ENCODE measurements around the gene TACR2. TPM values are rescaled to one million over a fixed set of nuclear protein-coding genes. Genes with fewer than 3 reads are reported as not detected.

Gene TACR2
- total and polyA plus RNA-seq, 2 of the 13 experiments (the other 11 are each of a cell fraction or from before 2014, with no cell fraction given) = 0.04 TPM; not detected in 1

- in situ Hi-C loops (cut with HindIII; ENCODE audit: extremely low pct_ligation_motif_present, low pct_unique_long_range_greater_than_20kb) (no loop called here), intact Hi-C loops (cut with micrococcal nuclease; ENCODE audit: unreplicated experiment) (no loop called here)
- Histone ChIP-seq H2AFZ (ENCODE audit: low read length) (no peak overlapping the region), H3K9ac (ENCODE audit: insufficient read depth, low read depth, low read length) (no peak overlapping the region), H3K27ac (ENCODE audit: extremely low read length, insufficient read depth, low read length) (no peak overlapping the region), H3K4me3 (replicated peaks in 1 of 3; ENCODE audit: insufficient read depth in 1 of 3, low read depth in 2 of 3, low read length in 3 of 3) (no peak overlapping the region), H3K4me1 (ENCODE audit: insufficient read depth, low read length) (no peaks in the 10 kb centered on the region), H4K20me1 (ENCODE audit: insufficient read depth, low read length) (no peaks in the 10 kb centered on the region), H3K4me2 (ENCODE audit: low read depth, low read length) (no peak overlapping the region), H3K27me3 (ENCODE audit: control insufficient read depth in 1 of 2, insufficient read depth in 2 of 2, low read length in 2 of 2) (peaks cover 2 to 32% of the 10 kb centered on the region in 2 experiments; a peak in 2 of 5 replicates), H3K79me2 (ENCODE audit: insufficient read depth, low read length) (no peaks in the 10 kb centered on the region), H3K36me3 (replicated peaks in 1 of 2; ENCODE audit: control insufficient read depth in 1 of 2, insufficient read depth in 2 of 2, low read length in 2 of 2) (no peaks in the 10 kb centered on the region), H3K9me3 (ENCODE audit: low read length) (no peaks in the 10 kb centered on the region)
- DNase-seq (ENCODE audit: low spot score) (no peak), ATAC-seq (no peak), FAIRE-seq (no peak)
- BruUV-seq (replicated peaks) = no TSS peak
- TF ChIP-seq FOXA3 (CRISPR knock-in tag; IDR thresholded peaks at IDR 0.05) (no peak), YEATS2 (CRISPR knock-in tag; IDR thresholded peaks at IDR 0.05; ENCODE audit: borderline replicate concordance) (no peak), NR2C2 (CRISPR knock-in tag; IDR thresholded peaks at IDR 0.05; ENCODE audit: borderline replicate concordance) (no peak)
- ChIA-PET POLR2A (no interaction called here), CTCF (ENCODE audit: low intra/inter-chr PET ratio, low total read pairs) (no interaction called here)
- WGBS (ENCODE audit: low lambda C conversion rate) = 19% methylated on average over 4 of the region's 13 CpGs
These were observed 42.5 kb downstream of the TACR2 start for GRCh38 chr10:69374242-69374641.

DNA sequence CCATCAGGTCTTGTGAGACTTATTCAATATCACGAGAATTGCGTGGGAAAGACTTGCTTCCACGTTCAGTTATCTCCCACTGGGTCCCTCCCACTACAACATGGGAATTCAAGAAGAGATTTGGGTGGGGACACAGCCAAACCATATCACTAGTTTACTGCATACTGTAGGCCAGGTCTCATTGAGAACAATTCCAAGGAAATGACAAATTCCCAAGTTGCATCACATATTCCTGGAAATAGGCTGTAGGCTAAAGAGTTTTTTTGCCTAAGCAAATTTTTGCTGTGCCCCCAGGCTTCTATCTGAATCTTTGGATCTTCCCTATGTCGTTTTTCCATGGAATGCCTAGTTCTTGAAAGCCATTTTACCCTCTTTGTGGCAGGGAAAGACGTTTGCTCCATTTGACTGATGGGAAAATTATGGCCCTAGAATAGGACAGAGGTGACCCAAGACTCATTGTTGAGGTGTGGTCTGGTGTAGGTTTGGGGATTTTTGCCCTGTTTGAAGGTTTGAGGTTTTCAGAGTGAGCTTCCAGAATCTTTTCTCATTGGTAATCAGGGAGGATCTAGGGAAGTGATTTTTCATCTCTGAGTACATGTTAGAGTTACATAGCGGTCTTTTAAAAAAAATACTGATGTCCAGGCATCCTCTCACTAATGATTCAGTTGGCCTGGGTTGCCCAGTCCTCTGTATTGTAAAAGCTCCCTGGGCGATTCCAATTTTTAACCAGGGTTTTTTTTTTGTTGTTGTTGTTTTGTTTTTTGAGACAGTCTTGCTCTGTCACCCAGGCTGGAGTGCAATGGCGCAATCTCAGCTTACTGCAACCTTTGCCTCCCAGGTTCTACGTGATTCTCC, 44.4 kb downstream of the TACR2 start:
- ChIA-PET CTCF (ENCODE audit: low intra/inter-chr PET ratio, low total read pairs) (no interaction called here), POLR2A (no interaction called here)
- Histone ChIP-seq H3K4me1 (ENCODE audit: insufficient read depth, low read length) (no peaks in the 10 kb centered on the region), H3K79me2 (ENCODE audit: insufficient read depth, low read length) (no peaks in the 10 kb centered on the region), H3K36me3 (replicated peaks in 1 of 2; ENCODE audit: control insufficient read depth in 1 of 2, insufficient read depth in 2 of 2, low read length in 2 of 2) (no peaks in the 10 kb centered on the region), H3K9me3 (ENCODE audit: low read length) (no peaks in the 10 kb centered on the region), H2AFZ (ENCODE audit: low read length) (no peak overlapping the region), H3K4me2 (ENCODE audit: low read depth, low read length) (no peak overlapping the region), H3K27me3 (ENCODE audit: control insufficient read depth in 1 of 2, insufficient read depth in 2 of 2, low read length in 2 of 2) (peaks cover 2 to 32% of the 10 kb centered on the region in 2 experiments; a peak in 2 of 5 replicates), H3K27ac (ENCODE audit: extremely low read length, insufficient read depth, low read length) (no peak overlapping the region), H4K20me1 (ENCODE audit: insufficient read depth, low read length) (no peaks in the 10 kb centered on the region), H3K4me3 (replicated peaks in 1 of 3; ENCODE audit: insufficient read depth in 1 of 3, low read depth in 2 of 3, low read length in 3 of 3) (no peak overlapping the region), H3K9ac (ENCODE audit: insufficient read depth, low read depth, low read length) (no peak overlapping the region)
- ATAC-seq (no peak), FAIRE-seq (no peak), DNase-seq (ENCODE audit: low spot score) (no peak)
- intact Hi-C loops (cut with micrococcal nuclease; ENCODE audit: unreplicated experiment) (no loop called here), in situ Hi-C loops (cut with HindIII; ENCODE audit: extremely low pct_ligation_motif_present, low pct_unique_long_range_greater_than_20kb) (no loop called here)
- BruUV-seq (replicated peaks) = no TSS peak
- TF ChIP-seq ZNF205 (CRISPR knock-in tag; IDR thresholded peaks at IDR 0.05) = no peak
- no peak for TF ChIP-seq MIXL1 (CRISPR knock-in tag; IDR thresholded peaks at IDR 0.05)
- TF ChIP-seq ZNF512 (CRISPR knock-in tag; IDR thresholded peaks at IDR 0.05) = no peak
- TF ChIP-seq RXRB (CRISPR knock-in tag; IDR thresholded peaks at IDR 0.05; ENCODE audit: borderline replicate concordance) = no peak
- TF ChIP-seq ZNF710 (CRISPR knock-in tag; IDR thresholded peaks at IDR 0.05; ENCODE audit: borderline replicate concordance) = no peak
- TF ChIP-seq ZSCAN20 (CRISPR knock-in tag; IDR thresholded peaks at IDR 0.05; ENCODE audit: borderline replicate concordance) = no peak
- no peak for TF ChIP-seq POLR2G (IDR thresholded peaks at IDR 0.05; ENCODE audit: low read depth, low read length)
- no peak for TF ChIP-seq NFIB (CRISPR knock-in tag; IDR thresholded peaks at IDR 0.05; ENCODE audit: borderline replicate concordance)
- no peak for TF ChIP-seq ZNF343 (CRISPR knock-in tag; IDR thresholded peaks at IDR 0.05)
- no peak for TF ChIP-seq RAD51 (IDR thresholded peaks at IDR 0.05; ENCODE audit: borderline replicate concordance)
- WGBS (ENCODE audit: low lambda C conversion rate) = 13% methylated on average over 9 of the region's 9 CpGs

All from HepG2 (cell line).